IMR-90 (cell line): ENCODE results near the gene RNASE7. TPM values are rescaled to one million over a fixed set of nuclear protein-coding genes. Genes with fewer than 3 reads are reported as not detected.

ENCODE experiments used
- ATAC-seq: fragments of 200-7000 bp; cut with Tn5 transposase; 2 replicates; pipeline ENCODE4 v1.9.1; 2020; ENCODE audit warnings: low read depth, mild to moderate bottlenecking, moderate library complexity
- BruUV-seq: library from RNA; stranded (reverse); fragments of 400-500 nt; replicated peaks from 2 replicates; lab custom pipeline; 2021; lab: Mats Ljungman, UMichigan
- CTCF ChIA-PET: fragments of 300-600 bp; formaldehyde crosslinking; extraction: SDS; loops from one replicate; lab custom pipeline; 2021; ENCODE audit warnings: antibody characterized with exemption; lab: Yijun Ruan, JAX
- POLR2A ChIA-PET: fragments of 300-600 bp; sonication (Branson Sonifier 250); formaldehyde crosslinking; loops from one replicate; lab custom pipeline; 2022; ENCODE audit warnings: antibody characterized with exemption; ENCODE audit not compliant: unreplicated experiment; lab: Charles Lee
- DNase-seq: peaks from one replicate; pipeline ENCODE4 v3.0.0; 2013
- H2AFZ ChIP-seq: replicated peaks from 2 replicates; pipeline ENCODE3; 2013; ENCODE audit warnings: low read length, mild to moderate bottlenecking; ENCODE audit not compliant: poor library complexity
- H2AK5ac ChIP-seq: 2 replicates; pipeline ENCODE4 v1.6.1; 2013; ENCODE audit warnings: low read depth, low read length, inconsistent platforms
- H2AK9ac ChIP-seq: replicated peaks from 2 replicates; pipeline ENCODE3; 2013; ENCODE audit warnings: mild to moderate bottlenecking, low read depth, low read length, moderate library complexity; ENCODE audit not compliant: poor library complexity
- H2BK120ac ChIP-seq: 2 replicates; pipeline ENCODE4 v1.6.1; 2013; ENCODE audit warnings: low read depth, low read length, inconsistent platforms
- H2BK15ac ChIP-seq: 3 replicates; pipeline ENCODE4 v1.6.1; 2013; ENCODE audit warnings: low read depth, low read length, inconsistent platforms
- H2BK20ac ChIP-seq: 2 replicates; pipeline ENCODE4 v1.6.1; 2013; ENCODE audit warnings: low read depth, mild to moderate bottlenecking, inconsistent platforms, low read length, moderate library complexity
- H2BK5ac ChIP-seq: 2 replicates; pipeline ENCODE4 v1.6.1; 2013; ENCODE audit warnings: mild to moderate bottlenecking, low read depth, low read length, inconsistent platforms; ENCODE audit not compliant: poor library complexity, severe bottlenecking
- H3K14ac ChIP-seq: replicated peaks from 2 replicates; pipeline ENCODE4 v1.6.1; 2013; ENCODE audit warnings: low read depth, low read length, inconsistent platforms
- H3K18ac ChIP-seq: 2 replicates; pipeline ENCODE4 v1.6.1; 2013; ENCODE audit warnings: low read depth, low read length, control low read depth
- H3K23ac ChIP-seq: 2 replicates; pipeline ENCODE4 v1.6.1; 2013; ENCODE audit warnings: low read depth, low read length, inconsistent platforms
- H3K27ac ChIP-seq: 2 replicates; pipeline ENCODE4 v1.5.1; 2013; ENCODE audit warnings: mild to moderate bottlenecking, control low read depth, low read length; ENCODE audit not compliant: insufficient read depth
- H3K27me3 ChIP-seq: 2 replicates; pipeline ENCODE4 v1.6.1; 2013; ENCODE audit warnings: low read length; ENCODE audit not compliant: control insufficient read depth, insufficient read depth
- H3K36me3 ChIP-seq: 2 replicates; pipeline ENCODE4 v1.6.1; 2013; ENCODE audit warnings: low read length, mixed read lengths; ENCODE audit not compliant: control insufficient read depth, insufficient read depth
- H3K4ac ChIP-seq: 2 replicates; pipeline ENCODE4 v1.6.1; 2013; ENCODE audit warnings: low read depth, low read length, inconsistent platforms
- H3K4me1 ChIP-seq: 2 replicates; pipeline ENCODE4 v1.6.1; 2013; ENCODE audit warnings: low read length, mixed read lengths; ENCODE audit not compliant: control insufficient read depth, insufficient read depth
- H3K4me2 ChIP-seq: 2 replicates; pipeline ENCODE4 v1.6.1; 2013; ENCODE audit warnings: low read depth, mild to moderate bottlenecking, control low read depth, low read length, moderate library complexity
- H3K4me3 ChIP-seq: 2 replicates; pipeline ENCODE4 v1.5.1; 2013; ENCODE audit warnings: low read depth, mild to moderate bottlenecking, control low read depth, low read length, moderate library complexity; ENCODE audit not compliant: insufficient read depth
- H3K56ac ChIP-seq: 2 replicates; pipeline ENCODE4 v1.6.1; 2013; ENCODE audit warnings: low read length, inconsistent platforms; ENCODE audit not compliant: insufficient read depth; ENCODE audit errors: extremely low read depth
- H3K79me1 ChIP-seq, 2 experiments: 2 replicates each; pipeline ENCODE4 v1.6.1; 2013; ENCODE audit warnings: low read length in 2 of 2, inconsistent platforms in 1 of 2, low read depth in 1 of 2
- H3K9ac ChIP-seq: 2 replicates; pipeline ENCODE4 v1.6.1; 2013; ENCODE audit warnings: low read depth, low read length, control low read depth
- H3K9me1 ChIP-seq: 2 replicates; pipeline ENCODE4 v1.6.1; 2013; ENCODE audit warnings: low read length, inconsistent platforms; ENCODE audit not compliant: insufficient read depth
- H3K9me3 ChIP-seq: 2 replicates; pipeline ENCODE4 v1.6.1; 2013; ENCODE audit warnings: low read length; ENCODE audit not compliant: control insufficient read depth, insufficient read depth
- H4K20me1 ChIP-seq: 2 replicates; pipeline ENCODE4 v1.6.1; 2013; ENCODE audit warnings: low read length, inconsistent platforms; ENCODE audit not compliant: insufficient read depth
- H4K5ac ChIP-seq: 2 replicates; pipeline ENCODE4 v1.6.1; 2013; ENCODE audit warnings: mild to moderate bottlenecking, low read depth, low read length, control low read depth
- H4K8ac ChIP-seq, 2 experiments: 2 replicates each; pipeline ENCODE4 v1.6.1; 2013; ENCODE audit warnings: low read depth in 2 of 2, low read length in 2 of 2, control low read depth in 1 of 2, inconsistent platforms in 1 of 2
- H4K91ac ChIP-seq: 2 replicates; pipeline ENCODE4 v1.6.1; 2013; ENCODE audit warnings: low read depth, low read length, inconsistent platforms; ENCODE audit not compliant: insufficient read depth
- BHLHE40 ChIP-seq: fragments of 150-350 bp; IDR thresholded peaks from 2 replicates; pipeline ENCODE4 v1.6.1; 2016; ENCODE audit warnings: mild to moderate bottlenecking, low read depth, low read length
- CEBPB ChIP-seq: IDR thresholded peaks from 2 replicates; pipeline ENCODE4 v1.6.1; 2012; ENCODE audit warnings: low read depth, low read length, improper control_type of control experiment
- CHD1 ChIP-seq: IDR thresholded peaks from 2 replicates; pipeline ENCODE4 v1.6.1; 2012; ENCODE audit warnings: low read depth, low read length, improper control_type of control experiment
- CTCF ChIP-seq: conservative IDR thresholded peaks from 2 replicates; pipeline ENCODE4 v1.5.1; 2012; ENCODE audit warnings: mild to moderate bottlenecking, low read depth, low read length, improper control_type of control experiment
- FOS ChIP-seq: fragments of 150-350 bp; IDR thresholded peaks from 2 replicates; pipeline ENCODE4 v1.6.1; 2016; ENCODE audit warnings: low read depth, low read length
- MAFK ChIP-seq: IDR thresholded peaks from 2 replicates; pipeline ENCODE4 v1.6.1; 2012; ENCODE audit warnings: low read depth, low read length, improper control_type of control experiment
- MAZ ChIP-seq: IDR thresholded peaks from 2 replicates; pipeline ENCODE4 v1.6.1; 2012; ENCODE audit warnings: low read depth, mild to moderate bottlenecking, low read length, improper control_type of control experiment, moderate library complexity, borderline replicate concordance
- MXI1 ChIP-seq: IDR thresholded peaks from 2 replicates; pipeline ENCODE4 v1.6.1; 2012; ENCODE audit warnings: low read depth, mild to moderate bottlenecking, low read length, moderate library complexity, borderline replicate concordance
- NFE2L2 ChIP-seq: fragments of 150-350 bp; IDR thresholded peaks from 2 replicates; pipeline ENCODE4 v1.6.1; 2016; ENCODE audit warnings: low read depth, mild to moderate bottlenecking, low read length
- POLR2A ChIP-seq: IDR thresholded peaks from 2 replicates; pipeline ENCODE4 v1.6.1; 2012; ENCODE audit warnings: mild to moderate bottlenecking, low read depth, low read length
- RAD21 ChIP-seq: IDR thresholded peaks from 2 replicates; pipeline ENCODE4 v1.6.1; 2012; ENCODE audit warnings: low read length, improper control_type of control experiment
- RCOR1 ChIP-seq: IDR thresholded peaks from 2 replicates; pipeline ENCODE4 v1.6.1; 2012; ENCODE audit warnings: mild to moderate bottlenecking, low read length, improper control_type of control experiment; ENCODE audit not compliant: insufficient replicate concordance
- RFX5 ChIP-seq: IDR thresholded peaks from 2 replicates; pipeline ENCODE4 v1.8.0; 2012; ENCODE audit warnings: low read depth, mild to moderate bottlenecking, low read length, moderate library complexity
- SMC3 ChIP-seq: fragments of 150-350 bp; IDR thresholded peaks from 2 replicates; pipeline ENCODE4 v1.6.1; 2016; ENCODE audit warnings: low read depth, mild to moderate bottlenecking, antibody characterized with exemption, low read length, moderate library complexity
- USF2 ChIP-seq: fragments of 150-350 bp; IDR thresholded peaks from 2 replicates; pipeline ENCODE4 v1.6.1; 2017; ENCODE audit warnings: mild to moderate bottlenecking, antibody characterized with exemption, low read length, low read depth
- WGBS, 2 experiments: methylation state at CpG; one replicate each; pipeline versions ENCODE4 v1.1.5 to v1.1.7; 2013; ENCODE audit warnings: missing lambda C conversion rate in 2 of 2; ENCODE audit not compliant: insufficient read length in 1 of 2; ENCODE audit errors: extremely low coverage in 2 of 2; 5-methylcytosine and 5-hydroxymethylcytosine counted together
- dilution Hi-C: fragments of 300-500 bp; cut with HindIII; formaldehyde crosslinking; loops from one replicate; pipeline ENCODE4 v1.14.3; 2018; ENCODE audit warnings: low sequenced_read_pairs; ENCODE audit not compliant: unreplicated experiment
- in situ Hi-C: fragments of 300-500 bp; cut with MboI; formaldehyde crosslinking; loops from 3 replicates; pipeline ENCODE4 v1.14.3; 2019; ENCODE audit warnings: low sequenced_read_pairs, inconsistent platforms, mixed read lengths
- intact Hi-C: fragments of 100-400 bp; cut with micrococcal nuclease; formaldehyde crosslinking; loops from 2 replicates; pipeline ENCODE4 v1.10.0; 2022
- polyA plus RNA-seq, 3 experiments: library from polyadenylated mRNA; depleted of rRNA; stranded (reverse); fragments of >200 nt; gene quantifications; 2 replicates each; pipeline ENCODE4 v1.2.3, GENCODE V29; 2012; ENCODE audit warnings: low replicate concordance in 1 of 3
- total RNA-seq: library from RNA; depleted of rRNA; stranded (reverse); fragments of >200 nt; gene quantifications from 2 replicates; pipeline ENCODE4 v1.2.3, GENCODE V29; 2012
- TF ChIP-seq, protein P1 (sequence below): fragments of 150-350 bp; IDR thresholded peaks from 2 replicates; pipeline ENCODE4 v1.6.1; 2016; ENCODE audit warnings: low read depth, mild to moderate bottlenecking, low read length, moderate library complexity, borderline replicate concordance

RNASE7 gene
- total and polyA plus RNA-seq, 2 of the 4 experiments (the other 2 are of a cell fraction), result not detected

GRCh38 chr14:21026274-21026987 is 15.7 kb upstream of the RNASE7 start:
- no peak overlapping the region for H4K8ac ChIP-seq
- H3K9me1 ChIP-seq, result no peaks in the 10 kb centered on the region
- dilution Hi-C loops (no loop called here), intact Hi-C loops (no loop called here), in situ Hi-C loops (no loop called here)
- no peak overlapping the region for H2AK5ac ChIP-seq
- H3K27me3 ChIP-seq, result peaks cover 62% of the 10 kb centered on the region
- H3K4me3 ChIP-seq, result no peak overlapping the region
- no peak overlapping the region for H2AK9ac ChIP-seq
- H2BK15ac ChIP-seq, result no peak overlapping the region
- WGBS, 2 experiments, result no CpG with 5 or more reads among the region's 7 CpGs
- H3K23ac ChIP-seq, result no peak overlapping the region
- no peaks in the 10 kb centered on the region for H3K9me3 ChIP-seq
- H3K14ac ChIP-seq, result no peak overlapping the region
- no peaks in the 10 kb centered on the region for H4K20me1 ChIP-seq
- no peak overlapping the region for H4K5ac ChIP-seq
- H2AFZ ChIP-seq, result no peak overlapping the region
- CTCF ChIA-PET, result interaction anchor here (1.0 kb wide), 1 partner anchor 12 kb away, joined by 4 read pairs; no protein-coding TSS in a partner anchor
- H3K27ac ChIP-seq, result no peak overlapping the region
- BruUV-seq, result no TSS peak
- DNase-seq, result no peak
- H3K4ac ChIP-seq, result no peak overlapping the region
- H3K9ac ChIP-seq, result no peak overlapping the region
- no peak for TF ChIP-seq RFX5
- TF ChIP-seq, protein P1, sequence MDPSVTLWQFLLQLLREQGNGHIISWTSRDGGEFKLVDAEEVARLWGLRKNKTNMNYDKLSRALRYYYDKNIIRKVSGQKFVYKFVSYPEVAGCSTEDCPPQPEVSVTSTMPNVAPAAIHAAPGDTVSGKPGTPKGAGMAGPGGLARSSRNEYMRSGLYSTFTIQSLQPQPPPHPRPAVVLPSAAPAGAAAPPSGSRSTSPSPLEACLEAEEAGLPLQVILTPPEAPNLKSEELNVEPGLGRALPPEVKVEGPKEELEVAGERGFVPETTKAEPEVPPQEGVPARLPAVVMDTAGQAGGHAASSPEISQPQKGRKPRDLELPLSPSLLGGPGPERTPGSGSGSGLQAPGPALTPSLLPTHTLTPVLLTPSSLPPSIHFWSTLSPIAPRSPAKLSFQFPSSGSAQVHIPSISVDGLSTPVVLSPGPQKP, result no peak
- no peak for TF ChIP-seq CTCF
- TF ChIP-seq FOS, result no peak
- no peak for TF ChIP-seq USF2
- no peak for TF ChIP-seq RAD21
- no peak for TF ChIP-seq SMC3
- no peak for TF ChIP-seq CEBPB
- TF ChIP-seq BHLHE40, result no peak
- TF ChIP-seq MXI1, result no peak
- TF ChIP-seq MAZ, result no peak
- no peak for TF ChIP-seq POLR2A
- no peak for TF ChIP-seq NFE2L2
- no peak for TF ChIP-seq RCOR1
- no peak for TF ChIP-seq CHD1
- no peak for TF ChIP-seq MAFK
- no peak for ATAC-seq
- no peak overlapping the region for H2BK20ac ChIP-seq
- POLR2A ChIA-PET, result no interaction called here
- no peaks in the 10 kb centered on the region for H3K79me1 ChIP-seq
- no peak overlapping the region for H4K91ac ChIP-seq
- H3K56ac ChIP-seq, result no peak overlapping the region
- no peaks in the 10 kb centered on the region for H3K36me3 ChIP-seq
- no peaks in the 10 kb centered on the region for H3K4me1 ChIP-seq
- H3K18ac ChIP-seq, result no peak overlapping the region
- no peak overlapping the region for H2BK120ac ChIP-seq
- no peak overlapping the region for H2BK5ac ChIP-seq
- no peak overlapping the region for H3K4me2 ChIP-seq
